Measurements from ENCODE around the gene MACO1. TPM values are rescaled to one million over a fixed set of nuclear protein-coding genes. Genes with fewer than 3 reads are reported as not detected.
"Not testable (repeated sequence)": the region's sequence is repeated elsewhere in the genome, so short reads cannot be mapped to it uniquely, and the experiment has no call there.

The MACO1 gene, protein sequence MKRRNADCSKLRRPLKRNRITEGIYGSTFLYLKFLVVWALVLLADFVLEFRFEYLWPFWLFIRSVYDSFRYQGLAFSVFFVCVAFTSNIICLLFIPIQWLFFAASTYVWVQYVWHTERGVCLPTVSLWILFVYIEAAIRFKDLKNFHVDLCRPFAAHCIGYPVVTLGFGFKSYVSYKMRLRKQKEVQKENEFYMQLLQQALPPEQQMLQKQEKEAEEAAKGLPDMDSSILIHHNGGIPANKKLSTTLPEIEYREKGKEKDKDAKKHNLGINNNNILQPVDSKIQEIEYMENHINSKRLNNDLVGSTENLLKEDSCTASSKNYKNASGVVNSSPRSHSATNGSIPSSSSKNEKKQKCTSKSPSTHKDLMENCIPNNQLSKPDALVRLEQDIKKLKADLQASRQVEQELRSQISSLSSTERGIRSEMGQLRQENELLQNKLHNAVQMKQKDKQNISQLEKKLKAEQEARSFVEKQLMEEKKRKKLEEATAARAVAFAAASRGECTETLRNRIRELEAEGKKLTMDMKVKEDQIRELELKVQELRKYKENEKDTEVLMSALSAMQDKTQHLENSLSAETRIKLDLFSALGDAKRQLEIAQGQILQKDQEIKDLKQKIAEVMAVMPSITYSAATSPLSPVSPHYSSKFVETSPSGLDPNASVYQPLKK
- 34.9 TPM for total RNA-seq (ENCODE audit: insufficient read depth, low replicate concordance)

DNA sequence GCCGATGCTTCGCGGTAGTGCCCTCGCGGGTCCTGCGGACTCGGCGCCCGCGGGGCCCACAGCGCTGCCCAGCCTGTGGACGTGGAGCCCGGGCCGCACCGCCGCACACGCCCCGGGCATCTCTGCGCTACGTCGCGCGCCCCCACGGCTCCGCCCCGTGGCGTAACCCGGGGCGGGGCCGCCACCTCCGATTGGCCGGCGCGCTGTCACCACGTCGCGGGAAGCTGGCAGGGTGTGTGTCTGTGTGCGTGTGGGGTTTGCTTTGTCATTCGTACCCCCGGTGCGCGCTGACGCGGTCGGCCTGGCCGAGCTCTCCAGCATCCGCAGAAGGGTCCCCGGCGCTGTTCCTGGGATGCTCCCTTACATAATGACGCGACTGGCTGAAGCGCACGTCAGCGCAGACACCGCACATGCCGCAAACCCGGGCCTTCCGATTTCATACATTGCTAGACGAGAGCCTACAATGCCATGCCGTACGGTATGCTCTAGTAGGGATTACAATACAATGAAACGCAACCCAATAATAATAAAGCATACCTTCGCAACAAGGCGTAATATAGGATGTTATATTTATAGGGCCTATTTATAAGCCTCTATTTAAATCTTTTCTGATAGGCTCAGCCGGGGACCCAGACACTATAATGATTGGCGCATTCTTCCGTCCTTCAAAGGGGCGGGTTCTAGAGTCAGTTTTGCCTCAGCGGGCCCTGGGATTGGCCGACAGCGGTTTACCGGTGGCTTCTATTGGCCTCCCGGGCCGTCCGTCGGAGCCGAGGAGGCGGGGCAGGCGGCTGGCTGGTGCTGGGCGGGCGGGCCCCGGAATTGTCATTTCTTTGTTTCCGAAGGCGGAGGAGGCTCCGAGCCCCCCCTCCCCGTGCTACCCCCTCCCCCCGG is at the start of gene MACO1:
Gene MACO1 (plus strand): TSS at position 825 of the 894 bp plus-strand sequence. CDS start 202 bp downstream, outside the sequence.
- DNase-seq (ENCODE audit: low spot score) = peak; percentile 99

DNA sequence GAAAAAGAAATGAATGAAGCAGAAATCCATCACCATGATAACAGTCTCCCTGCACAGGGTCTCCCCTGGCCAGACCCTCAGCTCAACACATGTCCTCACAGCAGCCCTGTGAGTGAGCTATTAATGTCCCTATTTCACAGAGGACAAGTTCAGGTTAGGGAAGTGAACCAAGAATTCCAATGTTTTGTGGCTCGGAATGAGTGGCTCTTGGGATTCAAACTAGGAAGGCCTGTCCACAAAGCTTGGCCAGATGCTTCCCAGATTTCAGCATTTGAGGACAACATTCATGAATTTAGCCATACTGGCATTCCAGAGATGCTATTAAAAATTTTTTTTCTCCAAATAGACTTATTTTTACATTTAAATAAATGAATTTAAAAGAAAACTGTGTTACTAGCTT is 48.2 kb upstream of the MACO1 start:
- DNase-seq (ENCODE audit: low spot score) = not testable (repeated sequence)

- DNase-seq (ENCODE audit: low spot score) = not testable (repeated sequence)
Measured at GRCh38 chr1:25383090-25383489, 47.6 kb upstream of the MACO1 start.

DNA sequence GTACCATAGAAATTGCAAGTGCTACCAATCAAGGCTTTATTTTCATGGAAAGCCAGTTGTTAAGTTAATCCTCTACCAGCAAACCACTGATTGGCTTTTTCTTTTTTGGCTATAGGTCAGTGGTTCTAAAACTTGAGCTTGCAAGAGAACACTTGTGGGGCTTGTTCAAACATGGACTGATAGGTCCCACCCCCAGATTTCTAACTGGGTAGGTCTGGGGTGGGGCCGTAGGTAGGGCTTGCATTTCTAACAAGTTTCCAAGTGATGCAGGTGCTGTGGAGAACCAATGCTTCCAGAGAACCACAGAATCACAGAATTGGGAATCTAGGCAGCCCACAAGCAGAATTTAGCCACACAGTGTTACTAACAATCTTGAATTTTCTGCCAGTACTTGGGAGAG is 46.8 kb upstream of the MACO1 start:
- DNase-seq (ENCODE audit: low spot score) = not testable (repeated sequence)

- DNase-seq (ENCODE audit: low spot score) = not testable (repeated sequence)
Measured at GRCh38 chr1:25387096-25387495, 43.6 kb upstream of the MACO1 start.

DNA sequence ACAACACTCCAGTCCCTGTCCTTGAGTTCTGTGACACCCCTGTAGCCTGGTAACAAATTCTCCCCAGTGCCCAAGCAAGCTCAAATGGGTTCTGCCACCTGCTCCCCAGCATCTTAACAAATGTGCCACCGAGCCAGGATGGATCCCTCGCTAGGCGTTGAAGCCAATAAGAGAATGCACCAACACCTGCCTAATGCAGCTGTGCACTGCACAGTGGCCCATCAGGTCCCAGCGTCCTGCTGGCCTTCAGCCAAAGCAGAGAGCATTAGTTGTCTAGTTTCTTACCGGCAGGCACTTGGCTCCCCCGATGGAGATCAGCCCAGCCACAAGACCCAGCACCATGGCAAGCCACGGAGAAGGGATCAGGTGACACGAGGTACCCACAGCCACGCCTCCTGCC is 42.0 kb upstream of the MACO1 start:
- not testable (repeated sequence) for DNase-seq (ENCODE audit: low spot score)

GRCh38 chr1:25389721-25390120 is 41.0 kb upstream of the MACO1 start:
- DNase-seq (ENCODE audit: low spot score) = not testable (repeated sequence)

GRCh38 chr1:25392841-25393240 is 37.9 kb upstream of the MACO1 start:
- DNase-seq (ENCODE audit: low spot score) = no peak

GRCh38 chr1:25397549-25397948 is 33.1 kb upstream of the MACO1 start:
- DNase-seq (ENCODE audit: low spot score) = not testable (repeated sequence)

DNA sequence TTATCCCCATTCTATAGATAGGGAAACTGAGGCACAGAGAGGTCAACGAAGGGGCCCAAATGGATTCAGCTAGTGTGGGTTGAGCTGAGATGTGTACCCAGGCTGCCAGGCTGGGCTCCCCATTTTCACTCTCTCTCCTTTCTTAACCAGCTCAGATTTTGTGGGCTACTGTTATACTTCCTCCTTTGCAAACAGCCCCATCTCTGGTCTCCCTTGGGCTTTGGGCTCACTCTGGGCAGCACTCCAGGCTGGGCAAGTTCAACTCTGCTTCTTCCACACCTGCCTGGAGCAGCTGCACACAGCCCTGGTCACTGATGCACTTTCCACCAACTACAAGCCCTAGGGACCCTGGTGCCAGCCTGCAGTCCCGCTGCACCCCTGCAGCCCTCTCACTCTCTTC is 32.6 kb upstream of the MACO1 start:
- not testable (repeated sequence) for DNase-seq (ENCODE audit: low spot score)

DNA sequence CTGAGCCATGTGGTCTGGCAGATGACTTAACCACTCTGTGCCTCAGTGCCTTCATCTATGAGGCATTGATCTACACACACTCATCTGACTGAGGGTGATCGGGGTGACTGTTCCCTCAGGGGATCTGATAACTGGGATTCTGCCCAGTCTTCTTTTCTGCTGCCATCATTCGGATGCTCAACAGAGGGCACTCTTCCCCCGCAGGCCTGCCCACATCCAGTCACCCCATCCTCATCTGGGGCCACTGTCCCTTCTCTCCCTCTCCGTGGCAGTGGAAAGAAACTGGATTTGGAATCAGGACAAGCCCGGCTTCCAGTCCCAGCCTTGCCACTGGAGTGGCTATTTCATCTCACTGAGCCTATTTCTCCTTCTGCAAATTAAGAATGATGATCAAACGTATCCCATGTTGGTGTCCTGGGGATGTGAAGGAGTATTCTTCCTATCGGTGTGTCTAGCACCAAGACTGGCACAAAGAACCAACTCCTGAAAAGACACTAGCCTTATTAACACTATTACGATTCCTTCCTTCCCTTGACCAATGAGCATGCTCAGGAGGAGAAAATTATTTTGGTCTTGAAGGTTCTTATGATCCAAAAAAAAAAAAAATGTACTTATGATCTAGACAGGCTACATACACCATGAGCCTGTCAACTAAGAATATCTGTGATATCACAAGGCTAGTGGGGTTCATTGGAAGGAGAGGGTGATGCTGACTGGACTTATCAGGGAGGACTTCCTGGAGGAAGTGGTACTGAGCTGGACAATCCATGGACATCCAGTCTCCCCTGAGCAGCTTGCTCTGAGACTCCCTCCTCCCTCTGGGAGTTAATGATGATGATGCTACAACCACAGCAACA is 27.5 kb upstream of the MACO1 start:
- DNase-seq (ENCODE audit: low spot score) = not testable (repeated sequence)

GRCh38 chr1:25405731-25406305 is 24.9 kb upstream of the MACO1 start:
- DNase-seq (ENCODE audit: low spot score) = not testable (repeated sequence)

- not testable (repeated sequence) for DNase-seq (ENCODE audit: low spot score)
Measured at GRCh38 chr1:25409641-25410427, 20.9 kb upstream of the MACO1 start.

- DNase-seq (ENCODE audit: low spot score) = not testable (repeated sequence)
Measured at GRCh38 chr1:25412872-25413623, 17.6 kb upstream of the MACO1 start.

DNA sequence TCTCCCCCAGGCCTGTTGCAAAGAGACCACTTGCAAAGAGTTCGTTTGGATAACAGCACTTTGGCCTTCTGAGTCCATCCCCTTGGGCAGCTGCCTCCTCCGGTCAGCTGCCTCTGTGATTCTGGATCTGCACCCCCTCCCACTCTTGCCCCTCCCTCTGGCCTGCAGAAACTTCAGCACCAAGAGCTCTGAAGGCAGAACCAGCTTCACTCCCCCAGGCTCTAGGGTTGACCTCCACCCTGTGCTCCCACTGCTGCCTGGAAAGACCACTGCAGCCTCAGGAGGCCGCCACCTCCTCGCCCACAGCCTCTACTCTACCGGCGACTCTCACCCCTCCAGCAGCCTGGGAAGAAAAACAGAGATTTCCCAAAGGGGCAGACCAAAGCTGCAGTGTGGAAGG is 16.5 kb upstream of the MACO1 start:
- DNase-seq (ENCODE audit: low spot score) = not testable (repeated sequence)

DNA sequence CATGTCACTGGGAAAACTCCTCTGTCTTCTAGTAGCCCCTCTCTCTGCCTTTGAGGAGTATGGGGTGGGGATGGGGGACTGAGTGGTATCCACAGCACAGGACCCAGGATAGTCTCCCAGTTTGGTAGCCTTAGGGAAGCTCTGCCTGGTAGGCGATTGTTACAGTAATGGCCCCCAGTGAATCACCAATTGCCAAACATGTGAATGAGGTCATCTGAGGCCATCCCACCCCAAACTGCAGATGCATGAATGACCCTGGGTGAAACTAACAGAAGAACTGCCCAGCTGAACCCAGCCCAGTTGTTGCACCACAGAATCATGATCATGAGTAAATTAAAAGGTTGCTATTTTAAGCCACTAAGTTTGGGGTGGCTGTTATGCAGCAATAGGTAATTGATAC is 16.1 kb upstream of the MACO1 start:
- not testable (repeated sequence) for DNase-seq (ENCODE audit: low spot score)

DNA sequence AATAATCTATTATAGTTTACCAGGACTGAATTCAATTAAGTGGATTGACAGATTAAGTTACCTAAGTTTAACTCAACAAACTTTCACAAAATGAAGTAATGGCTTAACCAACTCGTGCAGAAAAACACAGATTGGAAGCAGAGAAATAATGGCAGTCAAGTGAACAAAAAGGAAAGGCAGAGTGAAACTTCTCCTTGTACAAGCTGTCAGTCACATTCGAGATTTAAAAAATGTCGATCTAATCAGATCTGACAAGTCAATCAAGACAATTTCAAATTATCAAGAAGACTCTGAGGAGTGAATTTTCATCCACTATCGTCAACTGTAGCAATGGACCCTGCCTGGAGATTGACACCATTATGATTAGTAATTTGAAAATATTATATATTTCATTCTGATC is 13.4 kb upstream of the MACO1 start:
- DNase-seq (ENCODE audit: low spot score) = not testable (repeated sequence)

- not testable (repeated sequence) for DNase-seq (ENCODE audit: low spot score)
Measured at GRCh38 chr1:25419339-25419738, 11.4 kb upstream of the MACO1 start.

DNA sequence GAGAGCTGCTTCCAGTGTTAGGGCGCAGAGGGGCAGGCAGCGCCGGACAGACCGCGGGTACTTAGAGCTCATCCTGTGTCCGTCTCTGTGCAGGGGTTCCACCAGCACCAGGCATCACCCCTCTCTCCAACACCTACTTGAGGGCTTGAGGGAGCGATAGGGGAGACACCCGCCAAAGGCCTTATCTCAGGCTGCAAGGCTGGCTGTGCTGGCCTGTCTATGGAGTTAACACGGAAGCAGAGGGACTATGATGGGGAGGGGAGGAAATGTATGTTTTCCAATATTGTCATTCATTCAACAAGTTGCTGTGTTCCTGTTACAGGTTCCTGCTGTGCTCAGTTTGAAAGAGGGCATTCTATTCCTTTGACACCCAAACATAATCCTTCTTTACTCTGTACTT is 10.0 kb upstream of the MACO1 start, which contains the start of gene RHCE:
Gene RHCE (minus strand): TSS at position 111 of the 400 bp plus-strand sequence. CDS start 39 bp downstream, at position 72.
- not testable (repeated sequence) for DNase-seq (ENCODE audit: low spot score)
